ENCODE data around the gene CDC34. TPM values are rescaled to one million over a fixed set of nuclear protein-coding genes. Genes with fewer than 3 reads are reported as not detected.

The CDC34 gene
- total and polyA plus RNA-seq, 9 of the 15 experiments (the other 6 are each of a cell fraction or from before 2014, with no cell fraction given) = 0.80 to 203 (median 65.5) TPM

DNA sequence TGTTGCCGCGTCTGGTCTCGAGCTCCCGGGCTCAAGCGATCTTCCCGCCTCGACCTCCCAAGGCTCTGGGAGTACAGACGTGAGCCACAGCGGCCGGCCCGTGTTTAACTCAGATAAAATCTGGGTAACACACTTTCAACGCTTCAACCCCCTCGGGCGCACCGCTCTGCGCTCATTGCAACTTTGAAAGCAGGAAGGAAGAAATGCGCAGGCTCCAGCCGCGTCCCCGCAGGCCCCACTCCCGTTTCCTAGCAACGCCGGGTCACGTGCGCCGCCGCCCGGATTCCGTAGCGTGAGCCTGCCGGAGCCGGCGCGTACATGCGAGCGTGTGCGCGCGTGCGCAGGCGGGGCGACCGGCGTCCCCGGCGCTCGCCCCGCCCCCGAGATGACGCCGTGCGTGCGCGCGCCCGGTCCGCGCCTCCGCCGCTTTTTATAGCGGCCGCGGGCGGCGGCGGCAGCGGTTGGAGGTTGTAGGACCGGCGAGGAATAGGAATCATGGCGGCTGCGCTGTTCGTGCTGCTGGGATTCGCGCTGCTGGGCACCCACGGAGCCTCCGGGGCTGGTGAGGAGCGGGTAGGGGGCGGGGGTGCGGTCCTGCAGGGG is 40.7 kb downstream of the CDC34 start, which contains the start of gene BSG (continued):
- TF ChIP-seq, protein P1, sequence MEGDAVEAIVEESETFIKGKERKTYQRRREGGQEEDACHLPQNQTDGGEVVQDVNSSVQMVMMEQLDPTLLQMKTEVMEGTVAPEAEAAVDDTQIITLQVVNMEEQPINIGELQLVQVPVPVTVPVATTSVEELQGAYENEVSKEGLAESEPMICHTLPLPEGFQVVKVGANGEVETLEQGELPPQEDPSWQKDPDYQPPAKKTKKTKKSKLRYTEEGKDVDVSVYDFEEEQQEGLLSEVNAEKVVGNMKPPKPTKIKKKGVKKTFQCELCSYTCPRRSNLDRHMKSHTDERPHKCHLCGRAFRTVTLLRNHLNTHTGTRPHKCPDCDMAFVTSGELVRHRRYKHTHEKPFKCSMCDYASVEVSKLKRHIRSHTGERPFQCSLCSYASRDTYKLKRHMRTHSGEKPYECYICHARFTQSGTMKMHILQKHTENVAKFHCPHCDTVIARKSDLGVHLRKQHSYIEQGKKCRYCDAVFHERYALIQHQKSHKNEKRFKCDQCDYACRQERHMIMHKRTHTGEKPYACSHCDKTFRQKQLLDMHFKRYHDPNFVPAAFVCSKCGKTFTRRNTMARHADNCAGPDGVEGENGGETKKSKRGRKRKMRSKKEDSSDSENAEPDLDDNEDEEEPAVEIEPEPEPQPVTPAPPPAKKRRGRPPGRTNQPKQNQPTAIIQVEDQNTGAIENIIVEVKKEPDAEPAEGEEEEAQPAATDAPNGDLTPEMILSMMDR (IDR thresholded peaks at IDR 0.05 in 2 of 3, conservative IDR thresholded peaks at IDR 0.05 in 1 of 3; ENCODE audit: insufficient read depth in 2 of 3, low read depth in 1 of 3, low read length in 3 of 3) = no peak
- TF ChIP-seq TCFL5 (CRISPR knock-in tag; conservative IDR thresholded peaks at IDR 0.05) (no peak), HMGN3 (IDR thresholded peaks at IDR 0.05; ENCODE audit: borderline replicate concordance, extremely low read depth, insufficient read length, low read depth, low read length) (peak; percentile 85), ZFX (CRISPR knock-in tag; IDR thresholded peaks at IDR 0.05) (peak; percentile 66), POLR2A (conservative IDR thresholded peaks at IDR 0.05) (peak; percentile 97), ILF3 (IDR thresholded peaks at IDR 0.05; ENCODE audit: borderline replicate concordance) (peak; percentile 82; the same call in 1 of the 2 replicates), RBM14 (IDR thresholded peaks at IDR 0.05; ENCODE audit: borderline replicate concordance, insufficient read depth, low read depth, low read length) (0 out of 2 replicates have a peak, but pooled peaks have one; percentile 61), EGR1 (conservative IDR thresholded peaks at IDR 0.05) (peak; percentile 28; the same call in 1 of the 2 replicates), JUNB (CRISPR knock-in tag; conservative IDR thresholded peaks at IDR 0.05) (no peak), ZNF583 (CRISPR knock-in tag; IDR thresholded peaks at IDR 0.05) (0 out of 2 replicates have a peak, but pooled peaks have one; percentile 15), GTF2E2 (tag; IDR thresholded peaks at IDR 0.05) (peak; percentile 88), ATF7 (IDR thresholded peaks at IDR 0.05) (peak; percentile 90), CREM (IDR thresholded peaks at IDR 0.05; ENCODE audit: low read depth) (peak; percentile 90), PTTG1 (tag; IDR thresholded peaks at IDR 0.05; ENCODE audit: low read depth) (no peak), RAD51 (IDR thresholded peaks at IDR 0.05; ENCODE audit: borderline replicate concordance, low read depth) (peak; percentile 95), ZNF780A (CRISPR knock-in tag; IDR thresholded peaks at IDR 0.05) (peak; percentile 37; the same call in 1 of the 2 replicates)
- TF ChIP-seq, protein P2, sequence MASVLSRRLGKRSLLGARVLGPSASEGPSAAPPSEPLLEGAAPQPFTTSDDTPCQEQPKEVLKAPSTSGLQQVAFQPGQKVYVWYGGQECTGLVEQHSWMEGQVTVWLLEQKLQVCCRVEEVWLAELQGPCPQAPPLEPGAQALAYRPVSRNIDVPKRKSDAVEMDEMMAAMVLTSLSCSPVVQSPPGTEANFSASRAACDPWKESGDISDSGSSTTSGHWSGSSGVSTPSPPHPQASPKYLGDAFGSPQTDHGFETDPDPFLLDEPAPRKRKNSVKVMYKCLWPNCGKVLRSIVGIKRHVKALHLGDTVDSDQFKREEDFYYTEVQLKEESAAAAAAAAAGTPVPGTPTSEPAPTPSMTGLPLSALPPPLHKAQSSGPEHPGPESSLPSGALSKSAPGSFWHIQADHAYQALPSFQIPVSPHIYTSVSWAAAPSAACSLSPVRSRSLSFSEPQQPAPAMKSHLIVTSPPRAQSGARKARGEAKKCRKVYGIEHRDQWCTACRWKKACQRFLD (CRISPR knock-in tag; IDR thresholded peaks at IDR 0.05) = peak; percentile 28; the same call in 1 of the 2 replicates
- TF ChIP-seq, protein P3, sequence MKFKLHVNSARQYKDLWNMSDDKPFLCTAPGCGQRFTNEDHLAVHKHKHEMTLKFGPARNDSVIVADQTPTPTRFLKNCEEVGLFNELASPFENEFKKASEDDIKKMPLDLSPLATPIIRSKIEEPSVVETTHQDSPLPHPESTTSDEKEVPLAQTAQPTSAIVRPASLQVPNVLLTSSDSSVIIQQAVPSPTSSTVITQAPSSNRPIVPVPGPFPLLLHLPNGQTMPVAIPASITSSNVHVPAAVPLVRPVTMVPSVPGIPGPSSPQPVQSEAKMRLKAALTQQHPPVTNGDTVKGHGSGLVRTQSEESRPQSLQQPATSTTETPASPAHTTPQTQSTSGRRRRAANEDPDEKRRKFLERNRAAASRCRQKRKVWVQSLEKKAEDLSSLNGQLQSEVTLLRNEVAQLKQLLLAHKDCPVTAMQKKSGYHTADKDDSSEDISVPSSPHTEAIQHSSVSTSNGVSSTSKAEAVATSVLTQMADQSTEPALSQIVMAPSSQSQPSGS (CRISPR knock-in tag; IDR thresholded peaks at IDR 0.05) = no peak
- TF ChIP-seq, protein P4, sequence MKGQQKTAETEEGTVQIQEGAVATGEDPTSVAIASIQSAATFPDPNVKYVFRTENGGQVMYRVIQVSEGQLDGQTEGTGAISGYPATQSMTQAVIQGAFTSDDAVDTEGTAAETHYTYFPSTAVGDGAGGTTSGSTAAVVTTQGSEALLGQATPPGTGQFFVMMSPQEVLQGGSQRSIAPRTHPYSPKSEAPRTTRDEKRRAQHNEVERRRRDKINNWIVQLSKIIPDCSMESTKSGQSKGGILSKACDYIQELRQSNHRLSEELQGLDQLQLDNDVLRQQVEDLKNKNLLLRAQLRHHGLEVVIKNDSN (CRISPR knock-in tag; IDR thresholded peaks at IDR 0.05) = peak; percentile 97

All from K562 (cell line).